ENCODE data around the gene OR51V1.
"Not testable (repeated sequence)": the region's sequence is repeated elsewhere in the genome, so short reads cannot be mapped to it uniquely, and the experiment has no call there.

Gene OR51V1

GRCh38 chr11:5160217-5160616 lies 40.3 kb downstream of the OR51V1 start:
- DNase-seq, result not testable (repeated sequence)

DNA sequence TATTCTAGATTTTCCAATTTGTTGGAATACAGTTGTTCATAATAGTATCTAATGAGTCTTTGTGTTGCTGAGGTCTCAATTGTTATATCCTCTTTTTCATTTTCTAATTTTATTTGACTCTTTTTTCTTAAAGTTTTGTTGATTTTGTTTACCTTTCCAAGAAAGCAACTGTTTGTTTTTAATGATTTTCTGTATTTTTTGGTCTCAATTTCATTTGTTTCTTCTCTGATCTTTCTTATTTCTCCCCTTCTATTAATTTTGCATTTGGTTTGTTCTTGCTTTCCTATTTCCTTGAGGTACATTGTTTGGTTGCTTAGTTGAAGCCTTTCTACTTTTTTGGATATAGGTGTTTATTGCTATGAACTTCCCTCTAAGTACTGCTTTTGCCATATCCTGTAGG lies 40.7 kb downstream of the OR51V1 start:
- no peak for DNase-seq

DNA sequence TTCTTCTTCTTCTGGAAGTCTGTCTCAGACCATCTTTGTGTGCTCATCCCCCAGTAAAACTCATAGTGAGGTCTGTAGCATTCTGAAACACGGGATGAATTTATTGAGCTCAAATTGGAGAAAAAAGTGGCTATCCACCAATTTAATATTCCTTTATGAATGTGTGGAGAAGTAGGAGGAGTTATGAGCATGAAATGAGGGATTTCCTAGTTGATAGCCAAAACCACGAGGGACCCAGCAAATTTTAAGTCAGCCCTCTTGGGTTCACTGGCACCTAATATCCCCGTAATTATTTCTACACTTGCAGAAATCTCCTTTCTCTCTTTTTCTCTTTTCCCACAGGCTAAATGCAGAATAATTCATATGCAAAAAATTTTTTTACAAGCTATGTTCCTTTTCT lies 45.8 kb downstream of the OR51V1 start, which contains the start of gene OR52A1:
TSS of gene OR52A1 (minus strand) at position 101 of the 400 bp plus-strand sequence. CDS start 2,388 bp downstream, outside the sequence.
- DNase-seq, result no peak

DNA sequence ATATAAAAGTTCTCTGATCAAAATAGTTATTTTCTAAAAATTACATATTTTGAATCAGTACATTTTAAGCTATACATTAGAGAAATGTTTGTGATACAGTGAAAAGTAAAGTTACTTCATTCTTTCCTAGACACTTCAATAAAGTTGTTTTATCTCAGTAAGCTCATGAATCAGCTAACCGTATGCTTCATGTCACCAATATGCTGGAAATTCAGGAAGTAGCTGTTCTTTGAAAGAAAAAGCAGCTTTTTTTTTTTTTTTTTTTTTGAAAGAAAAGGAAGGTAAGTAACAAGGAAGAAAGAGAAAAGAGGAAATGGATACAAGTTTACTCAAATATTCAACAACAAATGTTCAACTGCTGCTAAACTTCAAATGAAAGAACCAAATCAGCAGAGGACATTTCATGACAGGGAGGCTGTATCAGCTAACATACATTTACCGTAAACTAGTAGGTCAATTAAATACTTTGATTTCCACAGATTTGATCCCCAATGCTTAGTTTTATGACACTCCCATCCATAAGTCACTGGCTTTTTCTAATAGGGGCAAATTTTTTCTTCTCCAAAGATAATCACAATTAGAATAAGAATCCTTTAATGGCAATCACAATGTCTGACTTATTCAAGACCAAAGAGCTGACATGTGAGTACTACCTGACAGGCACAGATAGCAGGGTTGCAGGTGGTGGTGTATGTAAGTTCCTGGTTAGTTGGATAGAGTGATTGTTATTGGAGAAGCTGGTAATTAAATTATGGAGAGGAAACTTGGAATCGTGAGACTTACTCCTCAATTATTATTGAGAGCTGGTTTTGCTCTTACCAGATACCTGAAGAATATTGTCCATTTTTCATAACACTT lies 46.7 kb downstream of the OR51V1 start:
- no peak for DNase-seq

- no peak for DNase-seq
Measured at GRCh38 chr11:5151713-5152153, 48.7 kb downstream of the OR51V1 start.
